ENCODE measurements around the gene KRT75. TPM values are rescaled to one million over a fixed set of nuclear protein-coding genes. Genes with fewer than 3 reads are reported as not detected.

Gene KRT75
- total RNA-seq, 4 donors from 2014 or later = not detected

DNA sequence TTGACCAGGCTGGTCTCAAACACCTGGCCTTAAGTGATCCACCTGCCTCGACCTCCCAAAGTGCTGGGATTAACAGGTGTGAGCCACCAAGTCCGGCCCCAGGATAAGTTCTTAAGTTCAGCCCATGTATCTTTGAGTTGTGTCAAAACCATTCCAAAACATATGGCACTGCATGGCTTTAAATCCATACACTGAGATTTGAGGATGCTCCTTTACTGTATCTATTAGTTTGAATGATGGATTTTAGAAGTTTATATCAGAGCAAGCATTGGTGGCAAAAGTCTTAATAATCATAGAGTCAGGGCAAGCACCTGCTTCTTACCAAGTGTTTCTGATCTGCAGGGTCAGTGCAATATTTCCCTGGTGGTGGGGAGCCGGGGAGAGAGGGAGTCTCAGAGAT is 11.7 kb upstream of the KRT75 start:
- TF ChIP-seq, protein P1, sequence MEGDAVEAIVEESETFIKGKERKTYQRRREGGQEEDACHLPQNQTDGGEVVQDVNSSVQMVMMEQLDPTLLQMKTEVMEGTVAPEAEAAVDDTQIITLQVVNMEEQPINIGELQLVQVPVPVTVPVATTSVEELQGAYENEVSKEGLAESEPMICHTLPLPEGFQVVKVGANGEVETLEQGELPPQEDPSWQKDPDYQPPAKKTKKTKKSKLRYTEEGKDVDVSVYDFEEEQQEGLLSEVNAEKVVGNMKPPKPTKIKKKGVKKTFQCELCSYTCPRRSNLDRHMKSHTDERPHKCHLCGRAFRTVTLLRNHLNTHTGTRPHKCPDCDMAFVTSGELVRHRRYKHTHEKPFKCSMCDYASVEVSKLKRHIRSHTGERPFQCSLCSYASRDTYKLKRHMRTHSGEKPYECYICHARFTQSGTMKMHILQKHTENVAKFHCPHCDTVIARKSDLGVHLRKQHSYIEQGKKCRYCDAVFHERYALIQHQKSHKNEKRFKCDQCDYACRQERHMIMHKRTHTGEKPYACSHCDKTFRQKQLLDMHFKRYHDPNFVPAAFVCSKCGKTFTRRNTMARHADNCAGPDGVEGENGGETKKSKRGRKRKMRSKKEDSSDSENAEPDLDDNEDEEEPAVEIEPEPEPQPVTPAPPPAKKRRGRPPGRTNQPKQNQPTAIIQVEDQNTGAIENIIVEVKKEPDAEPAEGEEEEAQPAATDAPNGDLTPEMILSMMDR (IDR thresholded peaks at IDR 0.05; ENCODE audit: low read depth) = no peak

GRCh38 chr12:52444647-52445595 is 10.8 kb upstream of the KRT75 start:
- TF ChIP-seq, protein P1 (IDR thresholded peaks at IDR 0.05; ENCODE audit: low read depth) = no peak

DNA sequence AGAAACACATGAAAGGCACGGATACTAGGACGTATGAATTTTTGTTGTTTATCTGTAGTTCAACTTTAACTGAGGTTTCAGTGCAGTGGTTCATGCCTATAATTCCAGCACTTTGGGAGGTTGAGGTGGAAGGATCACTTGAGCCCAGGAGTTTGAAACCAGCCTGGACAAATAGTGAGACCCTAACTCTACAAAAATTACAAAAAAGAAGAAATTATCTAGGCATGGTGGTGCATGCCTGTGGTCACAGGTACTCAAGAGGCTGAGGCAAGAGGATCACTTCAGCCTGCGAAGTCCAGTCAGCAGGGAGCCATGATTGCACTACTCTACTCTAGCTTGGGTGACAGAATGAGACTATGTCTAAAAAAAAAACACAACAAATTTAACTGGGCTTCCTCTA is 9.8 kb upstream of the KRT75 start:
- TF ChIP-seq, protein P1 (IDR thresholded peaks at IDR 0.05; ENCODE audit: low read depth) = no peak

DNA sequence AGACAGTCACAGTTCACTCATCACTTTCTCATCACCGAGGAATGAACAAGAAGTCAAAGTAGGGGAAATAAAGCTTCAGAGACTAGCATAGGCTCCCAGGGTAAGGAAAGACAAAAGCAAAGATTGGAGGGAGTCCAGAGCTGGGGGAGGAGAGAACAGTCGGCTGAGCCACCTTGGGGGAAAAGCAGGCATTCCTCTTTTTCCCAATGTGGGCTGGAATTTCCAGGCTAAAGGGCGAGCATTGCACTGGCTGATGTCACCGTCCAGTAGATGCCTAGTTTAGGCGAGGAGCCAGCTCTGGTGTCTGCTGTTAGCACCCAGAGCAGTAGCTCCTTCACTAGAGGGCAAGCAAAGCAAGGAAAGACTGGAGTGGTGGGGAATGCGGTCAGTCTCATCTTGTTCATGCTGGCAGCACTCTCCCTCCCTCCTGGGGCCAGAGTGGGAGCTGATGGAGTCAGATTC is 8.5 kb upstream of the KRT75 start:
- TF ChIP-seq, protein P1 (IDR thresholded peaks at IDR 0.05; ENCODE audit: low read depth) = no peak

- TF ChIP-seq, protein P1 (IDR thresholded peaks at IDR 0.05; ENCODE audit: low read depth) = no peak
Measured at GRCh38 chr12:52441320-52441911, 7.2 kb upstream of the KRT75 start.

- TF ChIP-seq, protein P1 (IDR thresholded peaks at IDR 0.05; ENCODE audit: low read depth) = no peak
Measured at GRCh38 chr12:52440821-52441319, 6.7 kb upstream of the KRT75 start.

DNA sequence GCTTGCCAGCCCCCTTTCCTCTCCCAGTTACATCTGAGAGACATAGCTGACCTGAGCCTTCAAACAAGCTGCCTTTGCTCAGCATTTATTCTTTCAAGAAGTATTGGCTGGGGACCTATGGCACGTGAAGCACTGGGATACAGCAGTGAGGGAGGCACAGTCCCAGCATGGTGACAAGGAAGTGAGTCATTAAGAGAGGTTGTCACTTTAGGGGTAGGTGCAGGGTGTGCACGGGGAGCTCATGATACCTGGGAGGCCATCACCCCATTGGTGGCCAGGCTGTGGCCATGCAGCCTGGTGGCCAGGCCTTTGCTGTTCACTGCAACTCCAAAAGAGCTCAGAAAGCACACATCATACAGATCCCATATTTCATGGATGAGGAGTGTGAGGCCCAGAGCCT is 5.7 kb upstream of the KRT75 start:
- TF ChIP-seq, protein P1 (IDR thresholded peaks at IDR 0.05; ENCODE audit: low read depth) = no peak

Data from subcutaneous adipose tissue (tissue), 4 donors.